Measurements from ENCODE around the gene MCM5. TPM values are rescaled to one million over a fixed set of nuclear protein-coding genes. Genes with fewer than 3 reads are reported as not detected.

MCM5 gene
- total RNA-seq, 1 experiment from 2014 or later = 274 TPM

- Mint-ChIP-seq H3K9me3 (peaks cover 0 to 3% of the 10 kb centered on the region in 2 experiments; a peak in 2 of 5 replicates), H3K27me3 (ENCODE audit: low read depth) (peaks cover 4% of the 10 kb centered on the region), H3K4me3 (no peak overlapping the region), H3K4me1 (peaks cover 11 to 14% of the 10 kb centered on the region in 2 experiments; a peak in 3 of 4 replicates), H3K36me3 (ENCODE audit: insufficient read depth in 1 of 3, low read depth in 3 of 3) (peaks cover 4 to 7% (median 5%) of the 10 kb centered on the region in 3 experiments; a peak in 6 of 7 replicates), H3K27ac (peak overlapping the region in 1 of 3 experiments; percentile 82; a peak in 1 of 7 replicates)
- Histone ChIP-seq H2BK12ac (ENCODE audit: insufficient read length, low read depth, low read length) (no peak overlapping the region), H3K9ac (ENCODE audit: extremely low read depth, insufficient read length, low read length) (no peak overlapping the region), H3K56ac (ENCODE audit: insufficient read length, low read depth, low read length) (no peak overlapping the region), H3K14ac (ENCODE audit: insufficient read depth, low read length) (no peak overlapping the region), H4K91ac (ENCODE audit: insufficient read length, low read depth, low read length) (no peak overlapping the region), H3K4ac (ENCODE audit: low read depth, low read length) (no peak overlapping the region), H3K27ac (ENCODE audit: insufficient read length, low read depth, low read length) (no peak overlapping the region), H3K4me1 (ENCODE audit: insufficient read depth, low read length) (no peaks in the 10 kb centered on the region), H2BK5ac (ENCODE audit: insufficient read length, low read length) (no peak overlapping the region), H3K27me3 (ENCODE audit: insufficient read depth, low read length) (no peaks in the 10 kb centered on the region), H3K23ac (ENCODE audit: insufficient read length, low read depth, low read length) (no peak overlapping the region), H3K79me2 (ENCODE audit: insufficient read depth, low read length) (no peaks in the 10 kb centered on the region), H3K18ac (ENCODE audit: insufficient read length, low read depth, low read length) (no peak overlapping the region), H3K23me2 (ENCODE audit: insufficient read length, low read depth, low read length, poor library complexity, severe bottlenecking) (no peaks in the 10 kb centered on the region), H2BK20ac (ENCODE audit: low read depth, low read length, poor library complexity, severe bottlenecking) (no peak overlapping the region), H3K79me1 (ENCODE audit: insufficient read depth, low read depth, low read length, poor library complexity, severe bottlenecking) (no peaks in the 10 kb centered on the region), H4K5ac (ENCODE audit: insufficient read length, low read depth, low read length) (no peak overlapping the region), H3K4me2 (ENCODE audit: insufficient read depth, insufficient read length, low read length) (no peak overlapping the region), H2BK120ac (ENCODE audit: low read depth, low read length, poor library complexity, severe bottlenecking) (no peak overlapping the region), H2AK5ac (ENCODE audit: insufficient read length, low read length) (no peak overlapping the region), H3T11ph (ENCODE audit: low read length) (no peak overlapping the region), H2BK15ac (ENCODE audit: low read depth, low read length) (no peak overlapping the region), H4K8ac (replicated peaks; ENCODE audit: insufficient read length, low read depth, low read length) (no peak overlapping the region), H4K20me1 (ENCODE audit: control insufficient read depth, insufficient read depth, insufficient read length) (no peaks in the 10 kb centered on the region), H3K9me3 (ENCODE audit: control insufficient read depth, low read depth, low read length) (no peaks in the 10 kb centered on the region), H2AFZ (ENCODE audit: low read length) (no peak overlapping the region)
- no peak for TF ChIP-seq CTCF (conservative IDR thresholded peaks at IDR 0.05)
- no peak for DNase-seq
- no CpG with 5 or more reads among the region's 9 CpGs for WGBS (ENCODE audit: extremely low coverage, insufficient read length, low lambda C conversion rate)
Observed at GRCh38 chr22:35465109-35465701, 65.3 kb downstream of the MCM5 start.
